ENCODE results near the gene NT5C2. TPM values are rescaled to one million over a fixed set of nuclear protein-coding genes. Genes with fewer than 3 reads are reported as not detected.

The NT5C2 gene
- total RNA-seq, 2 donors from 2014 or later, result 49.1 to 58.0 TPM

- H3K36me3 Mint-ChIP-seq (ENCODE audit: low read depth), result peaks cover 6% of the 10 kb centered on the region
- no peaks in the 10 kb centered on the region for H3K27me3 Mint-ChIP-seq
- H3K27ac Mint-ChIP-seq, result no peak overlapping the region
These were observed 92.5 kb downstream of the NT5C2 start for GRCh38 chr10:103100620-103101019.

GRCh38 chr10:103098240-103098639 is 94.8 kb downstream of the NT5C2 start:
- DNase-seq, result no peak
- no peak overlapping the region for H3K27ac Mint-ChIP-seq
- H3K36me3 Mint-ChIP-seq (ENCODE audit: low read depth), result peaks cover 6% of the 10 kb centered on the region
- ATAC-seq, result no peak
- H3K27me3 Mint-ChIP-seq, result no peaks in the 10 kb centered on the region
- H3K4me1 Mint-ChIP-seq, result peaks cover 4% of the 10 kb centered on the region
- H3K4me3 Mint-ChIP-seq, result no peak overlapping the region
- H3K9me3 ChIP-seq (ENCODE audit: control insufficient read depth, low read length, poor library complexity, severe bottlenecking), result no peaks in the 10 kb centered on the region

More at GRCh38 chr10:103100620-103101019, 92.5 kb downstream of the NT5C2 start:
- no peaks in the 10 kb centered on the region for H3K9me3 ChIP-seq (ENCODE audit: control insufficient read depth, low read length, poor library complexity, severe bottlenecking)
- ATAC-seq (no peak), DNase-seq (no peak)
- H3K4me3 Mint-ChIP-seq, result no peak overlapping the region
- H3K4me1 Mint-ChIP-seq, result peaks cover 4% of the 10 kb centered on the region

GRCh38 chr10:103096130-103096529 is 96.9 kb downstream of the NT5C2 start:
- H3K36me3 Mint-ChIP-seq (ENCODE audit: low read depth), result peaks cover 2% of the 10 kb centered on the region
- no peak for DNase-seq
- no peaks in the 10 kb centered on the region for H3K4me1 Mint-ChIP-seq
- H3K27me3 Mint-ChIP-seq, result no peaks in the 10 kb centered on the region
- no peak for ATAC-seq
- H3K4me3 Mint-ChIP-seq, result no peak overlapping the region
- no peaks in the 10 kb centered on the region for H3K9me3 ChIP-seq (ENCODE audit: control insufficient read depth, low read length, poor library complexity, severe bottlenecking)
- no peak overlapping the region for H3K27ac Mint-ChIP-seq

GRCh38 chr10:103095005-103095404 is 98.1 kb downstream of the NT5C2 start:
- DNase-seq, result no peak
- no peak for ATAC-seq

GRCh38 chr10:103090911-103091310 is 102.2 kb downstream of the NT5C2 start:
- Mint-ChIP-seq H3K27ac (peak overlapping the region; percentile 53), H3K4me1 (no peaks in the 10 kb centered on the region), H3K27me3 (no peaks in the 10 kb centered on the region), H3K36me3 (ENCODE audit: low read depth) (no peaks in the 10 kb centered on the region), H3K4me3 (no peak overlapping the region)
- H3K9me3 ChIP-seq (ENCODE audit: control insufficient read depth, low read length, poor library complexity, severe bottlenecking), result no peaks in the 10 kb centered on the region
- ATAC-seq (no peak), DNase-seq (no peak)

More at GRCh38 chr10:103095005-103095404, 98.1 kb downstream of the NT5C2 start:
- H3K27me3 Mint-ChIP-seq, result no peaks in the 10 kb centered on the region
- no peak overlapping the region for H3K4me3 Mint-ChIP-seq
- no peaks in the 10 kb centered on the region for H3K9me3 ChIP-seq (ENCODE audit: control insufficient read depth, low read length, poor library complexity, severe bottlenecking)
- no peaks in the 10 kb centered on the region for H3K4me1 Mint-ChIP-seq
- H3K27ac Mint-ChIP-seq, result no peak overlapping the region
- peaks cover 2% of the 10 kb centered on the region for H3K36me3 Mint-ChIP-seq (ENCODE audit: low read depth)

GRCh38 chr10:103089493-103089892 is 103.6 kb downstream of the NT5C2 start:
- Mint-ChIP-seq H3K4me3 (no peak overlapping the region), H3K27ac (no peak overlapping the region), H3K36me3 (ENCODE audit: low read depth) (no peaks in the 10 kb centered on the region), H3K27me3 (no peaks in the 10 kb centered on the region), H3K4me1 (no peaks in the 10 kb centered on the region)
- H3K9me3 ChIP-seq (ENCODE audit: control insufficient read depth, low read length, poor library complexity, severe bottlenecking), result no peaks in the 10 kb centered on the region
- ATAC-seq (no peak), DNase-seq (no peak)

GRCh38 chr10:103086799-103087198 is 106.3 kb downstream of the NT5C2 start:
- Mint-ChIP-seq H3K4me3 (no peak overlapping the region), H3K4me1 (no peaks in the 10 kb centered on the region), H3K36me3 (ENCODE audit: low read depth) (no peaks in the 10 kb centered on the region), H3K27ac (no peak overlapping the region), H3K27me3 (no peaks in the 10 kb centered on the region)
- ATAC-seq (no peak), DNase-seq (no peak)
- no peaks in the 10 kb centered on the region for H3K9me3 ChIP-seq (ENCODE audit: control insufficient read depth, low read length, poor library complexity, severe bottlenecking)

- Mint-ChIP-seq H3K27ac (no peak overlapping the region), H3K36me3 (ENCODE audit: low read depth) (no peaks in the 10 kb centered on the region), H3K4me3 (no peak overlapping the region), H3K4me1 (no peaks in the 10 kb centered on the region), H3K27me3 (no peaks in the 10 kb centered on the region)
- H3K9me3 ChIP-seq (ENCODE audit: control insufficient read depth, low read length, poor library complexity, severe bottlenecking), result no peaks in the 10 kb centered on the region
- ATAC-seq (no peak), DNase-seq (no peak)
These were observed 106.8 kb downstream of the NT5C2 start for GRCh38 chr10:103086261-103086660.

GRCh38 chr10:103083977-103084320 is 109.1 kb downstream of the NT5C2 start:
- H3K4me1 Mint-ChIP-seq, result no peaks in the 10 kb centered on the region
- H3K27me3 Mint-ChIP-seq, result no peaks in the 10 kb centered on the region
- no peaks in the 10 kb centered on the region for H3K9me3 ChIP-seq (ENCODE audit: control insufficient read depth, low read length, poor library complexity, severe bottlenecking)
- no peak overlapping the region for H3K4me3 Mint-ChIP-seq
- H3K27ac Mint-ChIP-seq, result peak overlapping the region; percentile 4
- ATAC-seq (no peak), DNase-seq (no peak)
- H3K36me3 Mint-ChIP-seq (ENCODE audit: low read depth), result no peaks in the 10 kb centered on the region

GRCh38 chr10:103083266-103083976 is 109.7 kb downstream of the NT5C2 start:
- ATAC-seq (no peak), DNase-seq (no peak)
- H3K4me1 Mint-ChIP-seq, result no peaks in the 10 kb centered on the region
- no peaks in the 10 kb centered on the region for H3K27me3 Mint-ChIP-seq
- H3K36me3 Mint-ChIP-seq (ENCODE audit: low read depth), result peaks cover 1% of the 10 kb centered on the region
- no peak overlapping the region for H3K4me3 Mint-ChIP-seq
- peak overlapping the region; percentile 4 for H3K27ac Mint-ChIP-seq
- H3K9me3 ChIP-seq (ENCODE audit: control insufficient read depth, low read length, poor library complexity, severe bottlenecking), result no peaks in the 10 kb centered on the region

GRCh38 chr10:103082683-103083082 is 110.4 kb downstream of the NT5C2 start:
- ATAC-seq, result no peak
- Mint-ChIP-seq H3K27ac (no peak overlapping the region), H3K4me1 (no peaks in the 10 kb centered on the region), H3K36me3 (ENCODE audit: low read depth) (peaks cover 2% of the 10 kb centered on the region), H3K4me3 (no peak overlapping the region), H3K27me3 (no peaks in the 10 kb centered on the region)
- H3K9me3 ChIP-seq (ENCODE audit: control insufficient read depth, low read length, poor library complexity, severe bottlenecking), result no peaks in the 10 kb centered on the region
- no peak for DNase-seq

- DNase-seq (no peak), ATAC-seq (no peak)
- no peaks in the 10 kb centered on the region for H3K27me3 Mint-ChIP-seq
- H3K9me3 ChIP-seq (ENCODE audit: control insufficient read depth, low read length, poor library complexity, severe bottlenecking), result no peaks in the 10 kb centered on the region
- H3K36me3 Mint-ChIP-seq (ENCODE audit: low read depth), result peaks cover 5% of the 10 kb centered on the region
- H3K4me1 Mint-ChIP-seq, result no peaks in the 10 kb centered on the region
- H3K27ac Mint-ChIP-seq, result peak overlapping the region; percentile 66
- H3K4me3 Mint-ChIP-seq, result no peak overlapping the region
These were observed 112.0 kb downstream of the NT5C2 start for GRCh38 chr10:103080891-103081581.

GRCh38 chr10:103079946-103080345 is 113.1 kb downstream of the NT5C2 start:
- DNase-seq (no peak), ATAC-seq (no peak)
- Mint-ChIP-seq H3K27ac (no peak overlapping the region), H3K4me1 (no peaks in the 10 kb centered on the region), H3K27me3 (no peaks in the 10 kb centered on the region), H3K36me3 (ENCODE audit: low read depth) (peaks cover 5% of the 10 kb centered on the region), H3K4me3 (no peak overlapping the region)
- H3K9me3 ChIP-seq (ENCODE audit: control insufficient read depth, low read length, poor library complexity, severe bottlenecking), result no peaks in the 10 kb centered on the region

GRCh38 chr10:103079100-103079499 is 114.0 kb downstream of the NT5C2 start:
- no peak overlapping the region for H3K27ac Mint-ChIP-seq
- no peaks in the 10 kb centered on the region for H3K9me3 ChIP-seq (ENCODE audit: control insufficient read depth, low read length, poor library complexity, severe bottlenecking)
- H3K36me3 Mint-ChIP-seq (ENCODE audit: low read depth), result peaks cover 5% of the 10 kb centered on the region
- no peak for ATAC-seq
- no peaks in the 10 kb centered on the region for H3K4me1 Mint-ChIP-seq
- no peak for DNase-seq
- no peak overlapping the region for H3K4me3 Mint-ChIP-seq
- no peaks in the 10 kb centered on the region for H3K27me3 Mint-ChIP-seq
